Neural cell (in vitro differentiated cells): ENCODE measurements around the gene CYP3A7.

Experiments
- EP300 ChIP-seq: fragments of 450-650 bp; conservative IDR thresholded peaks from 2 replicates; pipeline ENCODE4 v1.6.1; 2014; ENCODE audit warnings: antibody characterized with exemption, mild to moderate bottlenecking, moderate library complexity; ENCODE audit not compliant: poor library complexity, severe bottlenecking
- EZH2 ChIP-seq: fragments of 200-600, 300-800 bp; shearing (Covaris generic), sonication (generic); IDR thresholded peaks from 2 replicates; pipeline ENCODE4 v1.6.1; 2014; ENCODE audit warnings: antibody characterized with exemption, low read length, borderline replicate concordance, mild to moderate bottlenecking; ENCODE audit not compliant: insufficient read depth, poor library complexity, severe bottlenecking
- MXI1 ChIP-seq: fragments of 450-650 bp; conservative IDR thresholded peaks from 2 replicates; pipeline ENCODE4 v1.6.1; 2014; ENCODE audit warnings: antibody characterized with exemption, mild to moderate bottlenecking; ENCODE audit not compliant: poor library complexity, severe bottlenecking
- POLR2AphosphoS5 ChIP-seq: IDR thresholded peaks from 2 replicates; pipeline ENCODE4 v1.6.1; 2012
- RAD21 ChIP-seq: fragments of 450-650 bp; conservative IDR thresholded peaks from 2 replicates; pipeline ENCODE4 v1.6.1; 2014; ENCODE audit warnings: antibody characterized with exemption, mild to moderate bottlenecking, moderate library complexity
- TAF1 ChIP-seq: IDR thresholded peaks from 2 replicates; pipeline ENCODE4 v1.6.1; 2012; ENCODE audit warnings: low read depth
- TF ChIP-seq, protein P1 (sequence below): fragments of 450-650 bp; IDR thresholded peaks from 2 replicates; pipeline ENCODE4 v1.5.1; 2014; ENCODE audit warnings: antibody characterized with exemption, mild to moderate bottlenecking, moderate library complexity; ENCODE audit not compliant: poor library complexity, severe bottlenecking
- TF ChIP-seq, protein P2 (sequence below): IDR thresholded peaks from 2 replicates; pipeline ENCODE4 v1.6.1; 2012; ENCODE audit warnings: borderline replicate concordance

DNA sequence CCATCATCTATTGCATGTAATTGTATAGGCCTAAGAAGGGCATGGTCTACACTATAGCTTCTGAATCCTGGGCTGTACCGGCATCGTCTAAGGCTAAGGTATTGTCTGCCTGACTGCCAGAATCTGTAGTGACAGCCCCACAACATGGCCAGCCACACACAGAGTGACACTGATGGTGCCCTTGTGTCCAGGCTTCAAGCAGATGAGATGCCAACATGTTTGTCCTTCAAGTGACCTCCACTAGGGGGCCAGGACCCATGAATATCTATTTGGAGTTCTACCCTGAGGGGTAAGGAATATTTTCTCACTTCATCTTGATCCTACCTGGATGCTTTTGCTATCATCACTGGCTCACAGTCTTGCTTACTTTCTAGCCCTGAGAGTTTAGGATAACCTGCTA lies 1.5 kb downstream of the CYP3A7 start:
- TF ChIP-seq, protein P1, sequence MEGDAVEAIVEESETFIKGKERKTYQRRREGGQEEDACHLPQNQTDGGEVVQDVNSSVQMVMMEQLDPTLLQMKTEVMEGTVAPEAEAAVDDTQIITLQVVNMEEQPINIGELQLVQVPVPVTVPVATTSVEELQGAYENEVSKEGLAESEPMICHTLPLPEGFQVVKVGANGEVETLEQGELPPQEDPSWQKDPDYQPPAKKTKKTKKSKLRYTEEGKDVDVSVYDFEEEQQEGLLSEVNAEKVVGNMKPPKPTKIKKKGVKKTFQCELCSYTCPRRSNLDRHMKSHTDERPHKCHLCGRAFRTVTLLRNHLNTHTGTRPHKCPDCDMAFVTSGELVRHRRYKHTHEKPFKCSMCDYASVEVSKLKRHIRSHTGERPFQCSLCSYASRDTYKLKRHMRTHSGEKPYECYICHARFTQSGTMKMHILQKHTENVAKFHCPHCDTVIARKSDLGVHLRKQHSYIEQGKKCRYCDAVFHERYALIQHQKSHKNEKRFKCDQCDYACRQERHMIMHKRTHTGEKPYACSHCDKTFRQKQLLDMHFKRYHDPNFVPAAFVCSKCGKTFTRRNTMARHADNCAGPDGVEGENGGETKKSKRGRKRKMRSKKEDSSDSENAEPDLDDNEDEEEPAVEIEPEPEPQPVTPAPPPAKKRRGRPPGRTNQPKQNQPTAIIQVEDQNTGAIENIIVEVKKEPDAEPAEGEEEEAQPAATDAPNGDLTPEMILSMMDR, result no peak
- TF ChIP-seq EZH2 (no peak), RAD21 (no peak), MXI1 (no peak), POLR2AphosphoS5 (no peak), EP300 (no peak), TAF1 (no peak)
- TF ChIP-seq, protein P2, sequence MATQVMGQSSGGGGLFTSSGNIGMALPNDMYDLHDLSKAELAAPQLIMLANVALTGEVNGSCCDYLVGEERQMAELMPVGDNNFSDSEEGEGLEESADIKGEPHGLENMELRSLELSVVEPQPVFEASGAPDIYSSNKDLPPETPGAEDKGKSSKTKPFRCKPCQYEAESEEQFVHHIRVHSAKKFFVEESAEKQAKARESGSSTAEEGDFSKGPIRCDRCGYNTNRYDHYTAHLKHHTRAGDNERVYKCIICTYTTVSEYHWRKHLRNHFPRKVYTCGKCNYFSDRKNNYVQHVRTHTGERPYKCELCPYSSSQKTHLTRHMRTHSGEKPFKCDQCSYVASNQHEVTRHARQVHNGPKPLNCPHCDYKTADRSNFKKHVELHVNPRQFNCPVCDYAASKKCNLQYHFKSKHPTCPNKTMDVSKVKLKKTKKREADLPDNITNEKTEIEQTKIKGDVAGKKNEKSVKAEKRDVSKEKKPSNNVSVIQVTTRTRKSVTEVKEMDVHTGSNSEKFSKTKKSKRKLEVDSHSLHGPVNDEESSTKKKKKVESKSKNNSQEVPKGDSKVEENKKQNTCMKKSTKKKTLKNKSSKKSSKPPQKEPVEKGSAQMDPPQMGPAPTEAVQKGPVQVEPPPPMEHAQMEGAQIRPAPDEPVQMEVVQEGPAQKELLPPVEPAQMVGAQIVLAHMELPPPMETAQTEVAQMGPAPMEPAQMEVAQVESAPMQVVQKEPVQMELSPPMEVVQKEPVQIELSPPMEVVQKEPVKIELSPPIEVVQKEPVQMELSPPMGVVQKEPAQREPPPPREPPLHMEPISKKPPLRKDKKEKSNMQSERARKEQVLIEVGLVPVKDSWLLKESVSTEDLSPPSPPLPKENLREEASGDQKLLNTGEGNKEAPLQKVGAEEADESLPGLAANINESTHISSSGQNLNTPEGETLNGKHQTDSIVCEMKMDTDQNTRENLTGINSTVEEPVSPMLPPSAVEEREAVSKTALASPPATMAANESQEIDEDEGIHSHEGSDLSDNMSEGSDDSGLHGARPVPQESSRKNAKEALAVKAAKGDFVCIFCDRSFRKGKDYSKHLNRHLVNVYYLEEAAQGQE, result no peak
